HCT116 (cell line): Measurements from ENCODE around the gene PCBP3. TPM values are rescaled to one million over a fixed set of nuclear protein-coding genes. Genes with fewer than 3 reads are reported as not detected.

ENCODE experiments used
- ATAC-seq: fragments of 200-7000 bp; cut with Tn5 transposase; 2 replicates; pipeline ENCODE4 v1.9.1; 2020; ENCODE audit warnings: mild to moderate bottlenecking, moderate library complexity
- BruUV-seq: library from RNA; stranded (reverse); fragments of 400-500 nt; replicated peaks from 2 replicates; lab custom pipeline; 2021; lab: Mats Ljungman, UMichigan
- CTCF ChIA-PET: fragments of 300-600 bp; sonication (Branson Sonifier 250); formaldehyde crosslinking; loops from one replicate; lab custom pipeline; 2021; ENCODE audit warnings: antibody characterized with exemption; lab: Charles Lee
- POLR2A ChIA-PET: fragments of 300-600, 350-600 bp; sonication (Branson Sonifier 250); formaldehyde crosslinking; loops from one replicate; lab custom pipeline; 2021; ENCODE audit warnings: antibody characterized with exemption; lab: Charles Lee
- RAD21 ChIA-PET, 2 experiments: fragments of 300-600 bp; sonication (Branson Sonifier 250); formaldehyde crosslinking; loops; one replicate each; lab custom pipeline; 2023; ENCODE audit warnings: low total read pairs in 2 of 2; ENCODE audit not compliant: uncharacterized antibody in 2 of 2, unreplicated experiment in 2 of 2, low non-redundant PET in 1 of 2; lab: Charles Lee
- DNase-seq: peaks from one replicate; pipeline ENCODE4 v3.0.0-alpha.2; 2010; ENCODE audit warnings: low read depth, low spot score
- H2AFZ ChIP-seq: fragments of 200-600 bp; shearing (Covaris generic), sonication (generic); 2 replicates; pipeline ENCODE4 v1.6.1; 2017; ENCODE audit warnings: low read depth, mixed run types, mixed read lengths, antibody characterized with exemption, low read length; ENCODE audit not compliant: poor library complexity, severe bottlenecking
- H3K27ac ChIP-seq: 2 replicates; pipeline ENCODE4 v1.5.1; 2012; ENCODE audit warnings: low read depth, low read length
- H3K27me3 ChIP-seq: fragments of 200-600 bp; sonication (generic); 2 replicates; pipeline ENCODE4 v1.6.1; 2016; ENCODE audit warnings: mixed run types, low read length, mixed read lengths; ENCODE audit not compliant: insufficient read depth
- H3K36me3 ChIP-seq, 2 experiments: fragments of 200-500 bp in 1 of 2; fragments of 200-600 bp in 1 of 2; sonication (Bioruptor generic) in 1 of 2; sonication (generic) in 1 of 2; 2 replicates each; pipeline versions ENCODE4 v1.5.1 to v1.6.1; 2014 to 2016; ENCODE audit warnings: low read length in 2 of 2, inconsistent platforms in 1 of 2, mixed read lengths in 1 of 2, mixed run types in 1 of 2; ENCODE audit not compliant: insufficient read depth in 2 of 2, control insufficient read depth in 1 of 2
- H3K4me1 ChIP-seq, 2 experiments: fragments of 200-600 bp in 1 of 2; sonication (generic) in 1 of 2; 2 replicates each; pipeline versions ENCODE4 v1.5.1 to v1.6.1; 2012 to 2017; ENCODE audit warnings: low read length in 2 of 2, inconsistent platforms in 1 of 2, mild to moderate bottlenecking in 1 of 2, mixed read lengths in 1 of 2, mixed run types in 1 of 2, moderate library complexity in 1 of 2; ENCODE audit not compliant: insufficient read depth in 2 of 2, control insufficient read depth in 1 of 2
- H3K4me2 ChIP-seq: fragments of 200-600 bp; sonication (generic); 2 replicates; pipeline ENCODE4 v1.6.1; 2017; ENCODE audit warnings: mixed run types, low read length, mixed read lengths
- H3K4me3 ChIP-seq, 2 experiments: fragments of 200-600 bp in 1 of 2; sonication (generic) in 1 of 2; replicated peaks in 1 of 2; 2 replicates each; pipeline ENCODE4 v1.5.1; 2011 to 2016; ENCODE audit warnings: low read length in 2 of 2, control low read depth in 1 of 2, low read depth in 1 of 2, mild to moderate bottlenecking in 1 of 2, mixed read lengths in 1 of 2, mixed run types in 1 of 2
- H3K79me2 ChIP-seq: fragments of 200-600 bp; sonication (generic); 2 replicates; pipeline ENCODE4 v1.6.1; 2017; ENCODE audit warnings: mild to moderate bottlenecking, mixed run types, low read length, moderate library complexity, mixed read lengths; ENCODE audit not compliant: insufficient read depth
- H3K9ac ChIP-seq: fragments of 200-600 bp; sonication (generic); 2 replicates; pipeline ENCODE4 v1.6.1; 2016; ENCODE audit warnings: low read length, mixed read lengths
- H3K9me2 ChIP-seq: fragments of 200-600 bp; sonication (generic), shearing (Covaris generic); 2 replicates; pipeline ENCODE4 v1.6.1; 2017; ENCODE audit warnings: mixed run types, mild to moderate bottlenecking, moderate library complexity; ENCODE audit not compliant: insufficient read depth
- H3K9me3 ChIP-seq, 2 experiments: fragments of 200-500 bp in 1 of 2; fragments of 200-600 bp in 1 of 2; sonication (Bioruptor generic) in 1 of 2; sonication (generic) in 1 of 2; 2 replicates each; pipeline ENCODE4 v1.6.1; 2014 to 2017; ENCODE audit warnings: low read length in 2 of 2, mixed read lengths in 2 of 2, inconsistent platforms in 1 of 2, low read depth in 1 of 2, mild to moderate bottlenecking in 1 of 2, mixed run types in 1 of 2, moderate library complexity in 1 of 2; ENCODE audit not compliant: control insufficient read depth in 1 of 2, insufficient read depth in 1 of 2
- H4K20me1 ChIP-seq: fragments of 200-600 bp; sonication (generic), shearing (Covaris generic); 2 replicates; pipeline ENCODE4 v1.6.1; 2017; ENCODE audit warnings: mixed run types, mild to moderate bottlenecking, moderate library complexity; ENCODE audit not compliant: insufficient read depth
- CEBPB ChIP-seq: IDR thresholded peaks from 2 replicates; pipeline ENCODE4 v1.6.1; 2012; ENCODE audit warnings: low read depth
- EZH2phosphoT487 ChIP-seq: fragments of 200-600 bp; IDR thresholded peaks from 2 replicates; pipeline ENCODE4 v1.6.1; 2018; ENCODE audit warnings: antibody characterized with exemption, borderline replicate concordance
- FOSL1 ChIP-seq: IDR thresholded peaks from 2 replicates; pipeline ENCODE4 v1.6.1; 2012; ENCODE audit warnings: low read depth
- POLR2A ChIP-seq: IDR thresholded peaks from 2 replicates; pipeline ENCODE4 v1.7.0; 2011; ENCODE audit warnings: borderline replicate concordance; ENCODE audit not compliant: insufficient read depth, insufficient read length; ENCODE audit errors: extremely low read depth
- POLR2AphosphoS5 ChIP-seq: IDR thresholded peaks from 2 replicates; pipeline ENCODE4 v1.6.1; 2011; ENCODE audit warnings: mild to moderate bottlenecking, low read depth, low read length, moderate library complexity
- ZFX ChIP-seq: fragments of 450-650 bp; IDR thresholded peaks from 2 replicates; pipeline ENCODE4 v1.6.1; 2017
- intact Hi-C: fragments of 100-400 bp; cut with micrococcal nuclease; formaldehyde crosslinking; loops from 2 replicates; pipeline ENCODE4 v1.10.0; 2022
- total RNA-seq: library from RNA; stranded (reverse); gene quantifications from one replicate; pipeline ENCODE4 v1.2.1, GENCODE V29; 2021; ENCODE audit not compliant: unreplicated experiment

The PCBP3 gene
- total RNA-seq, 1 experiment from 2014 or later, result 3.1 TPM

DNA sequence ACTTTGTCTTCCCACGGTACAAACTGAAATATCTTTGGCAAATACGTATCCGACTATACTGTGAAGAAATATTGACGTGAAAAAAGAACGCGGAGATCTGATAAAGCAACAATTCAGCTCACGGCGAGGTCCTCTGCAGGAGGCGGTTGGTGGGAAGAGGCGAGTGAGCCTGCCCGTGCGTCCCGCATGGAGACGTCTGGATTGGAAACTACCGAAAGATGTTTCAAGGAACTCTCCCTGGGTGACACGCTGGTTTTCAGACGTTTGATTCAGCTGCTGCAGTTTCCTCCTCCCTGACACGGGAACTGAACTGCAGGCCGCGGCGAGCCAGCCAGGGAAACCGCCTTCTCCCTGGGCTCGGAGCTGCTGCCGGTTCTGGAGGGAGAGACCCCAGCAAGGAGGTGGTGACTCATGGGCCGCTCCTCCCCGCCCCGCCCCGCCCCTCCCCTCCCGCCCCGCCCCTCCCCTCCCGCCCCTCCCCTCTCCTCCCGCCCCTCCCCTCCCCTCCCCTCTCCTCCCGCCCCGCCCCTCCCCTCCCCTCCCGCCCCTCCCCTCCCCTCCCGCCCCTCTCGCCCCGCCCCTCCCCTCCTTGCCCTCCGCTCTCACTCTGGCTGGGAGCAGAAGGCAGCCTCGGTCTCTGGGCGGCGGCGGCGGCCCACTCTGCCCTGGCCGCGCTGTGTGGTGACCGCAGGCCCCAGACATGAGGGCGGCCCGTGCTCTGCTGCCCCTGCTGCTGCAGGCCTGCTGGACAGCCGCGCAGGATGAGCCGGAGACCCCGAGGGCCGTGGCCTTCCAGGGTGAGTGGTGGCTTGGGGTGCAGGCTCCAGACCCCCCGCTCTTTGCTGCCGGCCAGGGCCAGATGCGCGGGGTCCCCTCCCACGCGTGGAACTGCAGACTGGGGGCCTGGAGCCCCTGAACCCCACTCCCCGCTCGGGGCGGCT lies 337.9 kb downstream of the PCBP3 start, which contains the start of gene COL6A1:
Gene COL6A1 (plus strand): TSS at position 620 of the 941 bp plus-strand sequence. CDS start 81 bp downstream, at position 701.
- ATAC-seq (peak; percentile 71), DNase-seq (peak; percentile 52)
- Histone ChIP-seq H3K4me1 (peaks cover 3 to 35% of the 10 kb centered on the region in 2 experiments; a peak in 3 of 4 replicates), H3K9ac (peak within 1 kb of the TSS; percentile 83), H3K9me3 (no peaks in the 10 kb centered on the region), H2AFZ (peak within 1 kb of the TSS; percentile 3), H3K36me3 (peaks cover 0 to 11% of the 10 kb centered on the region in 2 experiments; a peak in 2 of 4 replicates), H3K4me2 (peak within 1 kb of the TSS; percentile 95), H4K20me1 (no peaks in the 10 kb centered on the region), H3K4me3 (peak within 1 kb of the TSS; percentile 76 to 82), H3K27me3 (no peaks in the 10 kb centered on the region), H3K9me2 (no peaks in the 10 kb centered on the region), H3K27ac (peak within 1 kb of the TSS; percentile 90), H3K79me2 (no peaks in the 10 kb centered on the region; the same call in 1 of the 2 replicates)
- no peak for TF ChIP-seq CEBPB
- TF ChIP-seq POLR2AphosphoS5, result peak; percentile 88
- TF ChIP-seq FOSL1, result no peak
- TF ChIP-seq POLR2A, result peak; percentile 76
- TF ChIP-seq EZH2phosphoT487, result no peak
- TF ChIP-seq ZFX, result peak; percentile 57; the same call in 1 of the 2 replicates
- ChIA-PET RAD21 (interaction anchor here in 1 of 2 experiments (0.8 kb wide), 1 partner anchor 304 kb away, joined by 3 read pairs; the partner anchor contains the start of gene MCM3AP), CTCF (interaction anchor here (1.1 kb wide), 1 partner anchor 162 kb away, joined by 6 read pairs; no protein-coding TSS in a partner anchor), POLR2A (interaction anchor here (0.7 to 1.4 kb wide), 2 partner anchors 12 to 23 kb away, joined by 3 to 4 read pairs; no protein-coding TSS in a partner anchor)
- BruUV-seq, result TSS peak; percentile 78
- intact Hi-C loops, result no loop called here
